Right lobe of liver (tissue), 6 donors: ENCODE data around the gene TNS3. TPM values are rescaled to one million over a fixed set of nuclear protein-coding genes. Genes with fewer than 3 reads are reported as not detected.

Source experiments
- ATAC-seq, 4 donors: fragments of 200-7000 bp; cut with Tn5 transposase; one replicate each; pipeline ENCODE4 v1.9.1; 2020; ENCODE audit warnings: mild to moderate bottlenecking in 4 of 4, moderate library complexity in 4 of 4
- DNase-seq, 3 donors: peaks; one replicate each; pipeline ENCODE4 v3.0.0-alpha.2; 2020
- H3K27ac ChIP-seq, 3 donors: fragments of 200-600 bp; one replicate each; pipeline ENCODE4 v1.8.0; 2022
- H3K27me3 ChIP-seq, 2 donors: fragments of 200-600 bp; one replicate each; pipeline ENCODE4 v1.8.0; 2022
- H3K36me3 ChIP-seq, 4 donors: fragments of 200-600 bp; sonication (generic) in 1 of 4; one replicate each; pipeline versions ENCODE4 v1.5.1 to v1.8.0; 2017 to 2022; ENCODE audit warnings: control low read depth in 1 of 4
- H3K4me1 ChIP-seq, 4 donors: fragments of 200-600 bp; sonication (generic) in 1 of 4; one replicate each; pipeline versions ENCODE4 v1.5.1 to v1.8.0; 2017 to 2022; ENCODE audit warnings: control low read depth in 1 of 4
- H3K4me3 ChIP-seq, 3 donors: fragments of 200-600 bp; one replicate each; pipeline ENCODE4 v1.8.0; 2022
- H3K9me3 ChIP-seq, 4 donors: fragments of 200-600 bp; sonication (generic) in 1 of 4; one replicate each; pipeline versions ENCODE4 v1.5.1 to v1.8.0; 2017 to 2022; ENCODE audit warnings: control low read depth in 1 of 4
- CTCF ChIP-seq, 4 donors: fragments of 200-600 bp in 3 of 4; fragments of 450-650 bp in 1 of 4; IDR thresholded peaks; one replicate each; pipeline versions ENCODE4 v1.5.1 to v1.8.0; 2016 to 2022; ENCODE audit warnings: antibody characterized with exemption in 4 of 4, mild to moderate bottlenecking in 2 of 4
- POLR2A ChIP-seq: fragments of 450-650 bp; IDR thresholded peaks from one replicate; pipeline ENCODE4 v1.6.1; 2017; ENCODE audit warnings: antibody characterized with exemption, mild to moderate bottlenecking
- WGBS: methylation state at CpG from one replicate; pipeline ENCODE4 v1.1.6; 2018; ENCODE audit warnings: low coverage, low lambda C conversion rate; ENCODE audit not compliant: insufficient coverage; ENCODE audit errors: missing lambda C conversion rate; 5-methylcytosine and 5-hydroxymethylcytosine counted together
- intact Hi-C, 2 donors: fragments of 100-400 bp; cut with DNase I; formaldehyde crosslinking; loops; one replicate each; pipeline versions ENCODE4 v1.11.2 to v1.14.1; 2022
- total RNA-seq, 6 experiments: library from RNA; depleted of rRNA in 2 of 6; stranded (reverse); fragments of >200 nt in 2 of 6; fragmentation: NEBNext Ultra II Directional in 3 of 6; extraction: Animal tissue kit (Norgen Biotek cat#: 25700) in 3 of 6; gene quantifications; one replicate each; pipeline versions ENCODE4 v1.1.0 to v1.2.4, GENCODE V29; 2016 to 2023
- donor health status: DM: no; HTN: yes; CAD: no.
- donor health status: DM: no; HTN: no; CAD: no.
- donor health status: DM: no; HTN: no; CAD: no.
- donor health status: DM: no; HTN: yes; CAD: no.
- donor health status: DM: no; HTN: yes; CAD: no.

The TNS3 gene
- total RNA-seq, 6 experiments from 2014 or later, result 51.2 to 95.0 (median 58.4) TPM

- Histone ChIP-seq H3K4me1 (peaks cover 0 to 26% (median 4%) of the 10 kb centered on the region in 4 donors), H3K36me3 (peaks cover 2 to 30% (median 14%) of the 10 kb centered on the region in 4 donors), H3K4me3 (no peak overlapping the region), H3K27ac (no peak overlapping the region), H3K27me3 (no peaks in the 10 kb centered on the region), H3K9me3 (no peaks in the 10 kb centered on the region)
- intact Hi-C loops, result no loop called here
- no peak for DNase-seq
- WGBS, result 89% methylated on average over 3 of the region's 3 CpGs
- TF ChIP-seq CTCF (IDR thresholded peaks at IDR 0.05) (no peak), POLR2A (no peak)
- ATAC-seq, result no peak
These were observed 212.2 kb downstream of the TNS3 start for GRCh38 chr7:47369736-47370135.

- H3K4me3 ChIP-seq, result no peak overlapping the region
- peaks cover 0 to 17% (median 4%) of the 10 kb centered on the region in 4 donors for H3K4me1 ChIP-seq
- DNase-seq (no peak), ATAC-seq (no peak)
- H3K27me3 ChIP-seq, result no peaks in the 10 kb centered on the region
- 100% methylated on average over 2 of the region's 18 CpGs for WGBS
- TF ChIP-seq POLR2A, result no peak
- no peak for TF ChIP-seq CTCF (IDR thresholded peaks at IDR 0.05)
- H3K9me3 ChIP-seq, result no peaks in the 10 kb centered on the region
- H3K36me3 ChIP-seq, result peaks cover 2 to 30% (median 16%) of the 10 kb centered on the region in 4 donors
- intact Hi-C loops, result no loop called here
- H3K27ac ChIP-seq, result no peak overlapping the region
These were observed 213.6 kb downstream of the TNS3 start for GRCh38 chr7:47368190-47368812.

GRCh38 chr7:47367369-47367768, 214.5 kb downstream of the TNS3 start:
- Histone ChIP-seq H3K27me3 (no peaks in the 10 kb centered on the region), H3K27ac (no peak overlapping the region), H3K4me3 (no peak overlapping the region), H3K9me3 (no peaks in the 10 kb centered on the region), H3K36me3 (peaks cover 2 to 30% (median 16%) of the 10 kb centered on the region in 4 donors), H3K4me1 (peaks cover 0 to 10% (median 2%) of the 10 kb centered on the region in 4 donors)
- no peak for ATAC-seq
- intact Hi-C loops, result no loop called here
- TF ChIP-seq CTCF (IDR thresholded peaks at IDR 0.05), result no peak
- TF ChIP-seq POLR2A, result no peak
- DNase-seq, result no peak
- 88% methylated on average over 2 of the region's 5 CpGs for WGBS

- H3K4me1 ChIP-seq, result peaks cover 0 to 6% (median 0%) of the 10 kb centered on the region in 4 donors
- no peak for TF ChIP-seq POLR2A
- no peak for TF ChIP-seq CTCF (IDR thresholded peaks at IDR 0.05)
- H3K4me3 ChIP-seq, result no peak overlapping the region
- intact Hi-C loops, result no loop called here
- H3K36me3 ChIP-seq, result peaks cover 2 to 30% (median 16%) of the 10 kb centered on the region in 4 donors
- 80% methylated on average over 2 of the region's 8 CpGs for WGBS
- H3K9me3 ChIP-seq, result no peaks in the 10 kb centered on the region
- no peaks in the 10 kb centered on the region for H3K27me3 ChIP-seq
- H3K27ac ChIP-seq, result no peak overlapping the region
- DNase-seq (no peak), ATAC-seq (no peak)
These were observed 215.0 kb downstream of the TNS3 start for GRCh38 chr7:47366960-47367359.
